HG03097 (cell line): ENCODE results near the gene ABI3BP.

Source experiments
- ATAC-seq: cut with Tn5 transposase; IDR thresholded peaks from one replicate; pipeline ENCODE4 v1.9.1; 2021; ENCODE audit not compliant: unreplicated experiment, low FRiP score

ABI3BP gene

GRCh38 chr3:100783619-100784018 is 209.6 kb downstream of the ABI3BP start:
- ATAC-seq: no peak

GRCh38 chr3:100782906-100783305 is 210.3 kb downstream of the ABI3BP start:
- no peak for ATAC-seq

- no peak for ATAC-seq
These were observed 210.9 kb downstream of the ABI3BP start for GRCh38 chr3:100782348-100782747.

GRCh38 chr3:100781301-100781700 is 211.9 kb downstream of the ABI3BP start:
- no peak for ATAC-seq

- ATAC-seq: no peak
These were observed 213.1 kb downstream of the ABI3BP start for GRCh38 chr3:100780071-100780622.

GRCh38 chr3:100779480-100779879 is 213.7 kb downstream of the ABI3BP start:
- no peak for ATAC-seq

- no peak for ATAC-seq
These were observed 215.9 kb downstream of the ABI3BP start for GRCh38 chr3:100777271-100777670.

- ATAC-seq: no peak
These were observed 216.5 kb downstream of the ABI3BP start for GRCh38 chr3:100776746-100777145.

- no peak for ATAC-seq
These were observed 217.0 kb downstream of the ABI3BP start for GRCh38 chr3:100776097-100776729.

- ATAC-seq: no peak
These were observed 217.6 kb downstream of the ABI3BP start for GRCh38 chr3:100775669-100776068.

GRCh38 chr3:100775226-100775625 is 218.0 kb downstream of the ABI3BP start:
- ATAC-seq: no peak

GRCh38 chr3:100769693-100770092 is 223.5 kb downstream of the ABI3BP start:
- ATAC-seq: no peak

GRCh38 chr3:100766069-100766468 is 227.2 kb downstream of the ABI3BP start:
- ATAC-seq: no peak

GRCh38 chr3:100765437-100765975 is 227.7 kb downstream of the ABI3BP start:
- no peak for ATAC-seq

- no peak for ATAC-seq
These were observed 231.3 kb downstream of the ABI3BP start for GRCh38 chr3:100761951-100762350.

- ATAC-seq: peak; percentile 87
These were observed 231.8 kb downstream of the ABI3BP start for GRCh38 chr3:100761211-100761942.

GRCh38 chr3:100760377-100760776 is 232.8 kb downstream of the ABI3BP start:
- ATAC-seq: no peak

GRCh38 chr3:100759950-100760349 is 233.3 kb downstream of the ABI3BP start:
- no peak for ATAC-seq

- ATAC-seq: no peak
These were observed 234.1 kb downstream of the ABI3BP start for GRCh38 chr3:100759159-100759558.

- ATAC-seq: no peak
These were observed 236.8 kb downstream of the ABI3BP start for GRCh38 chr3:100756441-100756840.

- no peak for ATAC-seq
These were observed 238.5 kb downstream of the ABI3BP start for GRCh38 chr3:100754563-100755334.
